HG03196 (cell line): ENCODE results near the gene USHBP1.

Experiments
- ATAC-seq: cut with Tn5 transposase; IDR thresholded peaks from one replicate; pipeline ENCODE4 v1.9.1; 2021; ENCODE audit not compliant: unreplicated experiment

The USHBP1 gene

GRCh38 chr19:17264641-17264979 is at the start of gene USHBP1:
Gene USHBP1 (minus strand): TSS chr19:17264745. CDS start chr19:17264299, 446 bp downstream.
- ATAC-seq, result no peak

GRCh38 chr19:17314007-17314593 is 49.6 kb upstream of the USHBP1 start:
- ATAC-seq, result no peak

GRCh38 chr19:17312189-17313113 is 47.9 kb upstream of the USHBP1 start:
- no peak for ATAC-seq

- no peak for ATAC-seq
Measured at GRCh38 chr19:17311455-17312188, 47.1 kb upstream of the USHBP1 start.

- no peak for ATAC-seq
Measured at GRCh38 chr19:17309965-17310461, 45.5 kb upstream of the USHBP1 start.

GRCh38 chr19:17309198-17309964 is 44.8 kb upstream of the USHBP1 start, which contains the start of gene DDA1:
Gene DDA1 (plus strand): TSS chr19:17309563. CDS start chr19:17309655, 92 bp downstream.
- ATAC-seq, result peak; percentile 41

GRCh38 chr19:17307876-17308377 is 43.4 kb upstream of the USHBP1 start:
- ATAC-seq, result no peak

- peak; percentile 3 for ATAC-seq
Measured at GRCh38 chr19:17306285-17306714, 41.8 kb upstream of the USHBP1 start.

- peak; percentile 70 for ATAC-seq
Measured at GRCh38 chr19:17305517-17306284, 41.2 kb upstream of the USHBP1 start, which contains the start of gene MRPL34. Gene MRPL34 (plus strand): TSS chr19:17305872. CDS start chr19:17305893, 21 bp downstream.

GRCh38 chr19:17305216-17305516 is 40.6 kb upstream of the USHBP1 start:
- ATAC-seq, result no peak

- ATAC-seq, result no peak
Measured at GRCh38 chr19:17304386-17305215, 40.1 kb upstream of the USHBP1 start.

- no peak for ATAC-seq
Measured at GRCh38 chr19:17303940-17304267, 39.4 kb upstream of the USHBP1 start.

- ATAC-seq, result peak; percentile 44
Measured at GRCh38 chr19:17303167-17303939, 38.8 kb upstream of the USHBP1 start, which contains the start of gene ABHD8. Gene ABHD8 (minus strand): TSS chr19:17303425. CDS start chr19:17301616, 1,809 bp downstream.

GRCh38 chr19:17302391-17303166 is 38.0 kb upstream of the USHBP1 start:
- no peak for ATAC-seq

- ATAC-seq, result no peak
Measured at GRCh38 chr19:17300992-17301619, 36.6 kb upstream of the USHBP1 start.

GRCh38 chr19:17296976-17297375 is 32.4 kb upstream of the USHBP1 start:
- ATAC-seq, result no peak

- ATAC-seq, result no peak
Measured at GRCh38 chr19:17296273-17296672, 31.7 kb upstream of the USHBP1 start.
